HG03558 (cell line): ENCODE results near the gene CWF19L2.

Experiments used
- ATAC-seq: cut with Tn5 transposase; IDR thresholded peaks from one replicate; pipeline ENCODE4 v1.9.1; 2021; ENCODE audit warnings: moderate number of reproducible peaks; ENCODE audit not compliant: unreplicated experiment; ENCODE audit errors: extremely low read depth

CWF19L2 gene

DNA sequence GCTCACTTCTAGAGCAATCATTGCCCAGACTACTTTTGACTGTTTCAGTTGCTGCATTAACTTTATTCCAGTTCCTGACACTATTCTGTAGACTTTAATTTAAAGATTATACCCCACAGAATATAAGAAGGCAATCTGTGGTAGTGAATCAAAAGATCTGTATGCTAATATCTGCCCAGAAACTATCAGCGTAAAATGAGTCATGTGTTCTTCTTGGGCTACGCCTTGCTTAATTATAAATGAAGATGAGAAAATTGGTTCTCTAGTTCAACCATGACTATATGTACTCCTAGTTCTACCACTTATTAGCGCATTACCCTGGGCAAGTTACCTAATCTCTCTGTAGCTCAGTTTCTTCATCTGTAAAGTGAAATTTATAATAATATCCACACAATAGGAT lies 128.5 kb downstream of the CWF19L2 start:
- no peak for ATAC-seq

DNA sequence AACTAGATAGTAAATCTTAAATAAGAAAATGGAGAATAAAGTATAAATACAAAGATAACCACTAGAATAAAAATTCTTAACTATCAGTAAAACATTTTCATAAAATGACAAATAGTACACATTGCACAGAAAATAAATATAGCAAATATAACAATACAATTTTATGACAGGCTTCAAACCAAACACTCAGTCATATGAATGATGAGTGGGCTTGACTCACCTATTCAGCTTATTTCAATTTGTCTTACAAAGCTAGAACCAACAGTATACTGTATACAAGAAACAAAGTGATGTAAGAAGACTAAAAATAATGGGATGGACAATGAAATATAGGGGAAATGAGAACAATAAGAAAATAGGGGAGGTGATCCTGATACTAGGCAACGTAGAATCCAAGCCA lies 141.2 kb downstream of the CWF19L2 start:
- ATAC-seq: no peak

DNA sequence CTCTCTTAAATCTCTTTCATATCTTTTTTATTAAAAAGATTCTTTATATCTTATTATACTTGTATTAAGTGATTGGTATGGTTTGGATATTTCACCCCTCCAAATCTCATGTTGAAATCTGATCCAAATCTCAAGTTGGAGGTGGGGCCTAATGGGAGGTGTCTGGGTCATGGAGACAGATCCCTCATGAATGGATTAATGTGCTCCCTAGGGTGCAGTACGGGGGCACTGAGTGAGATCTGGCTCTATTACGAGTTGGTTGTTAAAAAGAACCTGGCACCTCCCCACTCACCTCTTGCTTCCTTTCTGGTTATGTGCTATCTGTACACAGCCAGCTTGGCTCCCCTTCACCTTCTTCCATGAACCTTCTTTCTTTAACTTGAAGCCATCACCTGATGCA lies 149.6 kb downstream of the CWF19L2 start:
- ATAC-seq: no peak

DNA sequence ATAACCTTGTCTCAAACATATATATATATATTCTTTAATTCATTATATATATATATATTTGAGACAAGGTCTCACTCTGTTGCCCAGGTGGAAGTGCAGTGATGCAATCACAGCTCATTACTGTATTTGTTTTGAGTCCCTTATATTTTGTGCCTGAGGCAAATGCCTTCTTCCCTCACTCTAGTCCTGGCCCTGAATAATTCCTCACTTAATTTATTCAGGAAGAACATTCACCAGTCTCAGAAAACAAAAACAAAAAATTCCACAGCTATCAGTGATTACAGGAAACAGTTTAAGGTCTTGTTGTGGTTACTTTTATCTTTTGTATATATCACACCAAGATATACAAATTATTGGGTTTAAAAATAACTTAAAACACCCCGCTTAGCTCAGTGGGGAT lies 155.7 kb downstream of the CWF19L2 start:
- no peak for ATAC-seq

DNA sequence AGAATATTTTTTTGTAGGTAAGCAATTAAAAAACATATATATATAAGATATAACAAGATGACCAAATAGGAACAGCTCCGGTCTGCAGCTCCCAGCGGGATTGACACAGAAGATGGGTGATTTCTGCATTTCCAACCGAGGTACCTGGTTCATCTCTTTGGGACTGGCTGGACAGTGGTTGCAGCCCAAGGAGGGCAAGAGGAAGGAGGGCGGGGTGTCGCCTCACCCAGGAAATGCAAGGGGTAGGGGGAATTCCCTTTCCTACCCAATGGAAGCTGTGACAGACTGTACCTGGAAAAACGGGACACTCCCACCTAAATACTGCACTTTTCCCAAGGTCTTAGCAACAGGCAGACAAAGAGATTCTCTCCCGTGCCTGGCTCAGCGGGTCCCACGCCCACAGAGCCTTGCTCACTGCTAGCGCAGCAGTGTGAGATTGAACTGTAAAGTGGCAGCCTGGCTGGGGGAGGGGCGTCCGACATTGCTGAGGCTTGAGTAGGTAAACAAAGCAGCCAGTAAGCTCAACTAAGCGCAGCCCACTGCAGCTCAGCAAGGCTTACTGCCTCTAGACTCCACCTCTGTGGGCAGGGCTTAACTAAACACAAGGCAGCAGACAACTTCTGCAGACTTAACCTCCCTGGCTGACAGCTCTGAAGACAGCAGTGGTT lies 163.8 kb downstream of the CWF19L2 start:
- ATAC-seq: no peak

DNA sequence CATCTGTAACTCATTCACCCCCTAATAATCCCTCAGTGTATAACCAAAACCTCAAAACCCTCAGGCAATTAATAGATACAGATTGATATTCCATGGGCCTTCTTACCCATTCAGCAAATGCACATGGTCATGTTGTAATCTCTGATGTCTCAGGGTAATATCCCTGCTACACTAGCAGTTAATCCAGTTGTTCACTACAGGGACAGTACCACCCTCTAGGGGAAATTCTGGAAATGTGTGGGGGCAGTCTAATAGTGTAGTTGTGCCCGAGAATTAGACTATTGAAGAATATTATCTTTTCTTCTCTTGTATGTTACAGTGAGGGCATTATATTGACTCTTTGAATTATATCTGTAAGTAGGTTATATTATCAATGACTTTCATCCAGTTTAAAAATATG lies 175.4 kb downstream of the CWF19L2 start:
- no peak for ATAC-seq
